Right renal pelvis (tissue), 4 donors: ENCODE data around the gene IGDCC3. TPM values are rescaled to one million over a fixed set of nuclear protein-coding genes. Genes with fewer than 3 reads are reported as not detected.
A peak's percentile ranks its signal among the peaks of the same experiment; 100 is the strongest.

ENCODE experiments used
- DNase-seq, 4 donors: peaks; one replicate each; pipeline ENCODE4 v3.0.0-alpha.2; 2013; ENCODE audit warnings: low read depth in 4 of 4, low spot score in 3 of 4, missing footprints in 1 of 4
- polyA plus RNA-seq, 4 donors: library from polyadenylated mRNA; unstranded; fragments of 120-200 nt; gene quantifications; one replicate each; pipeline ENCODE4 v1.2.1, GENCODE V29; 2013; ENCODE audit not compliant: insufficient read length in 4 of 4

IGDCC3 gene
- polyA plus RNA-seq = 1 to 10 TPM; 8.0 to 8.6 (median 8.4) TPM

DNA sequence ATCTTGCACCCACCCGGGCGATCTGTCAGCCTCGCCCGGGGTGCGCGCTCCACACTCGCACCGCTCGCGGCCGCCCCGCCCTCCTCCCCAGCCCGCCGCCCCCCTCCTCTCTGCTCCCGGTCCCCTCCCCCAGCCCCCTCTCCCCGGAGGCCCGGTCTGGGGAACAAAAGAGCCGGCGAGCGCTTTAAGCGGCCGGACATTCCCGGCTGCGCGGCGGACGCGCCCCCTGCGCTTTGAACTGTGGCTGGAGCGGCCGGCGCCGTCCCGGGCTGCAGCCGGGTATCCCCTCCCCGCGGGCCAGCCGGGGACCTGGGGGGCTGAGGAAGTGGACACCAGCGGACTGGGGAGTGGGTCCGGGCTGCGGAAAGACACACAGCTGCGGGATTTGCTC is at the start of gene IGDCC3:
IGDCC3 (minus strand) TSS at position 27 of the 391 bp plus-strand sequence. CDS start 214 bp downstream, outside the sequence.
- no peak for DNase-seq

- DNase-seq = no peak
These were observed 48.5 kb upstream of the IGDCC3 start for GRCh38 chr15:65426216-65426853.

DNA sequence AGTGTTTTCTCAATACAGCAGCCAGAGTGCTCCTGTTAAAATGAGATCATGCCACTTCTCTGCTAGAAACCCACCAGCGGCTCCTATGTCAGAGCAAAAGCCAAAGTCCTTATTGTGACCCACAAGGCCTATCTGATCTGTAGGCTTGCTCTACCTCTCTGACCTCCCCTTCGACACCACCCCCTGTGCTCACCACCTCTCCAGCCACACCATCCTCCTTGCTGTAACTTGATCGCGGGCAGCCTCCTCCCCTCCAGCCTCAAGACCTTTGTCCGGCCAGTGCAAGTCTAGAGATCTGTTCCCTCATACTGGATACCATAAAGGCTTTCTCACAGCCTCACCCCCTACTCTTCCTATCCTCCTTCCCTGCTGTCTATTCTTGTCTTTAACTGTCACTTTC is 46.9 kb upstream of the IGDCC3 start:
- DNase-seq = no peak

DNA sequence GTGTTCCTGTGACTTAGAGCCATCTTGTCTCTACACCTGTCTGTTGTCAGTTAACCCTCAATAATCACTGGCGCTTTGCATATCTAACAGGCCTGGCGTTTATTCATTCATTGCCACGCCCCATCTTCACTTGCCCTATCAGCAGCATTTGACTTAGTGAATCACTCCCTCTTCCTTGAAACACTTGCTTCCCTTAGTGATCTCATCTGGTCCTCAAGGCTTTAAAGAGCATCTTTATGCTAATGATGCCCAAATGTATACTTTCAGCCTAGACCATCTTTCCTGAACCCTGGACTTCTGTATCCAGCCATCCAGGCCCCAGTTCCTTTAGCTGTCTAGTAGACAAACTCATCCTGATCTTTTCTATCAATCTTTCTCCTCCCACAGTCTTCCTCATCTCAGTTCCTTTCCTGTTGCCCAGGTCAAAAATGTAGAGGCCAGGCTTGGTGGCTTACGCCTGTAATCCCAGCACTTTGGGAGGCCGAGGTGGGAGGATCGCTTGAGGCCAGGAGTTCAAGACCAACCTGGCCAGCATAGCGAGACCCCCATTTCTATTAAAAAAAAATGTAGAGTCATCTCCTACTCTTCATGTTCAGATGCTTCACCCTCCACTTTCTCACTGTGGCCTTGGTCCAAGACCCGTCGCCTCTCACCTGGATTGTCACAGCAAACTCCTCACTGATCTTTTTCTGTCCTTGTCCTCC is 46.3 kb upstream of the IGDCC3 start:
- no peak for DNase-seq

- no peak for DNase-seq
These were observed 45.6 kb upstream of the IGDCC3 start for GRCh38 chr15:65423150-65423975.

GRCh38 chr15:65421360-65422215 is 43.8 kb upstream of the IGDCC3 start:
- peak in 3 of 4 donors; percentile 52 to 69 (median 54) for DNase-seq

GRCh38 chr15:65420975-65421359 is 43.2 kb upstream of the IGDCC3 start:
- no peak for DNase-seq

DNA sequence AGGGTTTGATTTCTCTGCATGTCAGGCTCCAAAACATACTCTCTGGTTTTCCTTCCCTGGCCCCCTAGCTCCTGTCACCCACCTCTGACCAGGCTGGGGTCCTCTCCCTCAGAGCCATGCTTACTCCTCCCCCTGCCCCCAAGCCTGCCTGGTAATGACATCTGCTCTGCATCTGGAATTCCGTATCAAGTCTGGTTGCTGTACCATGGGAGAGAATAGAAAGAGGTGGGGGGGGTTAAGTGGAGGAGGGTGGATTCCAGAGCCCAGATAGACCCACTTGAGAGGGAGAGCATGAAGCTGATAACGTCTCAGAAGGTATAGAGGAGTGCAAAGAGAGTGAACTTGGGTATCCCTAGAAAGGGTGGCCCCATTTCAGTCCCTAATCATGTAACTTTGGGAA is 40.8 kb upstream of the IGDCC3 start:
- DNase-seq = no peak

DNA sequence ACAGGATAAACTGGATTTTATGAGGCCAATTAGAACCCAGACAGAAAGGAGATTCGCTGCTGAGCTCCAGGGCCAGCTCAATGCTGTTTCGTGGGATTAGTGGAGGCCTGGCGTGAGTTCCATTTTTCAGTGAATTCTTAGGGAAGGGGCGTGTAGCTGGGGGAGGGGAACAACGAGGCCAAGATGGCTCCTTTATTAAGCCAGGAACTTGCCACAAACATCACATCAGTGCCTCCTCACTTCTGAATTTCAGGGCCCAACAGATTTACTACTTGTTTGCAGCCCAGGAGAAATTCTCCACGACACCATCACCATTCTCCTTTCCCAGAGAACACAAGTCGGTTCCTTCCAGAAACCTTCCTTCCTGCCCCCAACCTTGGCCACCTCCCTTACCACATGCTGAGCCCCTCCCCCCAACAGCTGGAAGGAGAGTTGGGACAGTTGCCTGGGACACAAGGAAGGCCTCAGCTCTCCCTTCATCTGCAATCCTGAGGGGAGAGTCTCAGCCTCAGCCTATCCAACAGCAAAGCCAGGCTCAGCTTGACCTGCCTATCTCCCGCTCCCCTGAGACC is 39.1 kb upstream of the IGDCC3 start:
- DNase-seq = no peak

- no peak for DNase-seq
These were observed 37.2 kb upstream of the IGDCC3 start for GRCh38 chr15:65414841-65415621.

DNA sequence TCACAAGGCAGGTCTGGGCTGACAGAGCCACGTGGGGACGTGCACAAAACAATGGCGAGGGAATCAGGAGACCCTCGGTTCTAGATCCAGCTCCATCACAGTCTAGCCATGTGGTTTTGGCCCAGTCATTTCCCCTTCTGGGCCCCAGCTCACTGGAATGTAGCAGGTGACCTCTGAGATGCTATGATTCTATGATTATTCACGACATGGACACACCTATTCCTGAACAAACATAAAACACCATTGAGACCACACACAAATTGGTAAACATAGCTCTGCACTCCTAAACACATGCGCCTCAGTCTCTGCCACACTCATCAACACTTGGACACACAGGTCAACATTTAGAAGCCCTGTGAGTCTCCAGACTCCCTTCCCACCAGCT is 36.0 kb upstream of the IGDCC3 start:
- no peak for DNase-seq

GRCh38 chr15:65413051-65413759 is 35.4 kb upstream of the IGDCC3 start:
- DNase-seq = no peak

GRCh38 chr15:65412556-65412955 is 34.8 kb upstream of the IGDCC3 start:
- DNase-seq = no peak

- no peak for DNase-seq
These were observed 33.8 kb upstream of the IGDCC3 start for GRCh38 chr15:65411465-65412071.

DNA sequence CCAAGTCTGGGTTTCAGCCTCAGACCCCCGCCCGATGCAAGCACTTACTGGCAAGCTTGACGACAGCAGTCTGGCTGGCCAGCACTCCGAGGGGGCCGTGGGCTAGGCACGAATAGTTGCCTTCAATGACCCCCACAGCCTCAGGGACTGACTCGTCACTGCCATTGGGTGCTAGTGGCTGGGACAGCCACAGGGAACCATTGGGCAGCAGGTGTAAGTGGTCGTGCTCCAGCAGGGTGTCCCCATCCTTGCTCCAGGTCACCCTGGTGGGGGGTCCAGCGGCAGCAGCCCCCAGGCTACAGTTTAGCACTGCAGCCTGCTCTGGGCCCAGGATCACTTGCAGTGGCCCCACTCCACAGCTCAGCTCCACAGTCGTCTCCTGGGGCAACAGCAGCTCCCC is 33.2 kb upstream of the IGDCC3 start:
- DNase-seq = no peak

DNA sequence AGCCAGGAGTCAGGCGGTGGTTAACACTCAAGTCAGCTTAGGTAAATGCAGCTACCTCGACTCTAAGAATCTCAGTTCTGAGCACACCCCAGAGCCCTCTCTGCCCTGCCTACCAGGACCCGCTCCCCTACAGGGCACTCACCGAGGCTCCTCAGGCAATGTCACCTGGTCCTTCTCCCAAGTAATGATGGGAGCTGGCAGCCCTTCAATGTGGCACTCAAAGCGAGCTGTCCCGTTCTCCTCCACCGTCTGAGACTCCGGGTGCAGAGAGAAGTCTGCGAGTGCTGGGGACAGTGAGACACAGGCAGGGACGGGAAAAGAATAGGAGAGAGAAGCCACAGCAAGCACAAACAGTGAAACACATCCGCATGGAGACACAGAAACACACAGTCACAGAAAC is 32.2 kb upstream of the IGDCC3 start:
- DNase-seq = no peak

GRCh38 chr15:65409036-65409631 is 31.3 kb upstream of the IGDCC3 start:
- DNase-seq = no peak
